Stomach (tissue), 9 donors: ENCODE data around the gene FRAT1. TPM values are rescaled to one million over a fixed set of nuclear protein-coding genes. Genes with fewer than 3 reads are reported as not detected.
A peak's percentile ranks its signal among the peaks of the same experiment; 100 is the strongest.

Source experiments
- DNase-seq, 2 donors: peaks; one replicate each; pipeline versions ENCODE4 v3.0.0 to v3.0.0-alpha.2; 2013 to 2019
- H3K27ac ChIP-seq, 5 donors: fragments of 200-600 bp in 4 of 5; sonication (generic) in 4 of 5; one replicate each; pipeline ENCODE4 v1.5.1; 2013 to 2019; ENCODE audit warnings: mild to moderate bottlenecking in 1 of 5, moderate library complexity in 1 of 5
- H3K27me3 ChIP-seq, 3 donors: fragments of 200-600 bp; sonication (generic); one replicate each; pipeline ENCODE4 v1.5.1; 2017 to 2019; ENCODE audit warnings: mixed run types in 1 of 3
- H3K36me3 ChIP-seq, 4 donors: fragments of 200-600 bp; sonication (generic); 1 replicate in 3 of 4; 2 replicates in 1 of 4; pipeline ENCODE4 v1.5.1; 2016 to 2019
- H3K4me1 ChIP-seq, 4 donors: fragments of 200-600 bp; sonication (generic); one replicate each; pipeline ENCODE4 v1.5.1; 2016 to 2019
- H3K4me3 ChIP-seq, 4 donors: fragments of 200-600 bp; sonication (generic) in 3 of 4; one replicate each; pipeline ENCODE4 v1.5.1; 2016 to 2019; ENCODE audit warnings: mild to moderate bottlenecking in 1 of 4
- H3K9me3 ChIP-seq, 4 donors: fragments of 200-600 bp; sonication (generic); one replicate each; pipeline ENCODE4 v1.5.1; 2016 to 2019
- CTCF ChIP-seq, 7 experiments: fragments of 450-650 bp in 4 of 7; fragments of 200-600 bp in 3 of 7; sonication (generic) in 3 of 7; IDR thresholded peaks; one replicate each; pipeline ENCODE4 v1.5.1; 2016 to 2019; ENCODE audit warnings: antibody characterized with exemption in 7 of 7, control low read depth in 2 of 7, mild to moderate bottlenecking in 1 of 7
- EP300 ChIP-seq: sonication (generic); formaldehyde crosslinking; IDR thresholded peaks from one replicate; pipeline ENCODE4 v1.6.1; 2017; ENCODE audit warnings: antibody characterized with exemption
- POLR2A ChIP-seq, 4 donors: fragments of 450-650 bp; IDR thresholded peaks; one replicate each; pipeline ENCODE4 v1.6.1; 2016; ENCODE audit warnings: antibody characterized with exemption in 4 of 4, control low read depth in 2 of 4, mild to moderate bottlenecking in 1 of 4, moderate library complexity in 1 of 4
- POLR2AphosphoS5 ChIP-seq, 3 donors: sonication (generic); formaldehyde crosslinking; IDR thresholded peaks; one replicate each; pipeline ENCODE4 v1.6.1; 2016; ENCODE audit warnings: antibody characterized with exemption in 3 of 3
- WGBS, 5 donors: extraction: QIAGEN DNeasy Blood & Tissue Kit in 3 of 5; methylation state at CpG; one replicate each; pipeline versions ENCODE4 v1.1.5 to v1.1.7; 2013 to 2018; 5-methylcytosine and 5-hydroxymethylcytosine counted together
- intact Hi-C: fragments of 100-400 bp; cut with DNase I; formaldehyde crosslinking; loops from one replicate; pipeline ENCODE4 v1.15.1; 2023; ENCODE audit warnings: low total_unique reads
- polyA plus RNA-seq, 3 donors: library from polyadenylated mRNA; stranded (reverse); fragments of 200-250 nt; gene quantifications; one replicate each; pipeline ENCODE4 v1.2.3, GENCODE V29; 2013
- total RNA-seq, 5 donors: library from RNA; depleted of rRNA; stranded (reverse); fragments of >200 nt; gene quantifications; one replicate each; pipeline versions ENCODE4 v1.1.0 to v1.2.3, GENCODE V29; 2014 to 2016
- donor health status: healthy with polysubstance abuse.
- donor health status: Bipolar disorder and iron deficiency.
- donor health status: healthy.

FRAT1 gene
- total and polyA plus RNA-seq, 8 donors: 1.8 to 26.4 (median 3.7) TPM; not detected in 1

- no peak for DNase-seq
- no peaks in the 10 kb centered on the region for H3K27me3 ChIP-seq
- H3K9me3 ChIP-seq: no peaks in the 10 kb centered on the region
- intact Hi-C loops: no loop called here
- no peak for TF ChIP-seq POLR2A (IDR thresholded peaks at IDR 0.05)
- TF ChIP-seq POLR2AphosphoS5 (IDR thresholded peaks at IDR 0.05): no peak
- TF ChIP-seq EP300: no peak
- no peak for TF ChIP-seq CTCF (IDR thresholded peaks at IDR 0.05)
- no peaks in the 10 kb centered on the region for H3K36me3 ChIP-seq
- WGBS, 5 donors: 92 to 99% (median 94%) methylated on average over 4 of the region's 4 CpGs
- H3K4me1 ChIP-seq: no peaks in the 10 kb centered on the region
- no peak overlapping the region for H3K27ac ChIP-seq
- H3K4me3 ChIP-seq: no peak overlapping the region
These were observed 7.9 kb upstream of the FRAT1 start for GRCh38 chr10:97311111-97311626.

GRCh38 chr10:97312897-97313296, 6.2 kb upstream of the FRAT1 start:
- H3K4me1 ChIP-seq: peaks cover 0 to under 1% (median 0%) of the 10 kb centered on the region in 4 donors
- H3K4me3 ChIP-seq: no peak overlapping the region
- TF ChIP-seq CTCF (IDR thresholded peaks at IDR 0.05): no peak
- TF ChIP-seq EP300: no peak
- TF ChIP-seq POLR2AphosphoS5 (IDR thresholded peaks at IDR 0.05): no peak
- no peak for TF ChIP-seq POLR2A (IDR thresholded peaks at IDR 0.05)
- intact Hi-C loops: no loop called here
- H3K9me3 ChIP-seq: no peaks in the 10 kb centered on the region
- no peak overlapping the region for H3K27ac ChIP-seq
- no peaks in the 10 kb centered on the region for H3K27me3 ChIP-seq
- WGBS, 5 donors: 81 to 90% (median 85%) methylated on average over 6 of the region's 6 CpGs
- H3K36me3 ChIP-seq: no peaks in the 10 kb centered on the region
- no peak for DNase-seq

- intact Hi-C loops: no loop called here
- no peaks in the 10 kb centered on the region for H3K36me3 ChIP-seq
- 35 to 58% (median 57%) methylated on average over 4 of the region's 4 CpGs for WGBS, 5 donors
- no peak for DNase-seq
- no peak overlapping the region for H3K27ac ChIP-seq
- H3K4me1 ChIP-seq: peaks cover 0 to 8% (median 3%) of the 10 kb centered on the region in 4 donors
- TF ChIP-seq EP300: no peak
- TF ChIP-seq CTCF (IDR thresholded peaks at IDR 0.05): no peak
- TF ChIP-seq POLR2AphosphoS5 (IDR thresholded peaks at IDR 0.05): no peak
- TF ChIP-seq POLR2A (IDR thresholded peaks at IDR 0.05): no peak
- no peaks in the 10 kb centered on the region for H3K9me3 ChIP-seq
- H3K4me3 ChIP-seq: no peak overlapping the region
- no peaks in the 10 kb centered on the region for H3K27me3 ChIP-seq
These were observed 4.4 kb upstream of the FRAT1 start for GRCh38 chr10:97314671-97315070.

- peaks cover 17 to 40% (median 31%) of the 10 kb centered on the region in 4 donors for H3K4me1 ChIP-seq
- intact Hi-C loops: no loop called here
- peak overlapping the region; percentile 87 to 99 (median 97) for H3K27ac ChIP-seq
- no peak for TF ChIP-seq EP300
- peak in 2 of 7 experiments; percentile 8 to 25 for TF ChIP-seq CTCF (IDR thresholded peaks at IDR 0.05)
- no peak for TF ChIP-seq POLR2A (IDR thresholded peaks at IDR 0.05)
- peak in 1 of 3 donors; percentile 36 for TF ChIP-seq POLR2AphosphoS5 (IDR thresholded peaks at IDR 0.05)
- 0 to 2% (median 1%) methylated on average over 34 to 83 of the region's 83 CpGs for WGBS, 5 donors
- DNase-seq: peak; percentile 70 to 81
- peak overlapping the region; percentile 68 to 92 (median 83) for H3K4me3 ChIP-seq
- H3K9me3 ChIP-seq: no peaks in the 10 kb centered on the region
- no peaks in the 10 kb centered on the region for H3K36me3 ChIP-seq
- H3K27me3 ChIP-seq: no peaks in the 10 kb centered on the region
These were observed 804 bp downstream of the FRAT1 start for GRCh38 chr10:97319671-97320479.
